MM.1S (cell line): ENCODE results near the gene NGEF.

Experiments used
- DNase-seq: peaks from one replicate; pipeline ENCODE4 v3.0.0-alpha.2; 2015
- H2AFZ ChIP-seq: fragments of 300-600 bp; sonication (generic); 2 replicates; pipeline ENCODE4 v1.6.0; 2016; ENCODE audit warnings: antibody characterized with exemption, low read length
- H3F3A ChIP-seq: fragments of 300-600 bp; sonication (generic); 2 replicates; pipeline ENCODE4 v1.6.1; 2016; ENCODE audit warnings: mild to moderate bottlenecking, antibody characterized with exemption, low read length, moderate library complexity, mixed read lengths; ENCODE audit not compliant: insufficient read depth
- H3K27ac ChIP-seq: fragments of 300-600 bp; sonication (generic); 2 replicates; pipeline ENCODE4 v1.5.1; 2016; ENCODE audit warnings: mild to moderate bottlenecking, low read length
- H3K27me3 ChIP-seq: fragments of 300-600 bp; sonication (generic); replicated peaks from 2 replicates; pipeline ENCODE4 v1.6.0; 2016; ENCODE audit warnings: low read length; ENCODE audit not compliant: insufficient read depth
- H3K36me3 ChIP-seq: fragments of 300-600 bp; sonication (generic); replicated peaks from 2 replicates; pipeline ENCODE4 v1.6.1; 2016; ENCODE audit warnings: mild to moderate bottlenecking, low read length, mixed read lengths; ENCODE audit not compliant: insufficient read depth
- H3K4me1 ChIP-seq: fragments of 300-600 bp; sonication (generic); 2 replicates; pipeline ENCODE4 v1.6.1; 2016; ENCODE audit warnings: low read length, mixed read lengths
- H3K4me2 ChIP-seq: fragments of 300-600 bp; sonication (generic); 2 replicates; pipeline ENCODE4 v1.6.0; 2016; ENCODE audit warnings: low read depth, low read length
- H3K4me3 ChIP-seq: fragments of 300-600 bp; sonication (generic); 2 replicates; pipeline ENCODE4 v1.5.1; 2016; ENCODE audit warnings: low read length, mixed read lengths
- H3K79me2 ChIP-seq: fragments of 300-600 bp; sonication (generic); 2 replicates; pipeline ENCODE4 v1.6.1; 2016; ENCODE audit warnings: mixed run types, low read length, mixed read lengths
- H3K9ac ChIP-seq: fragments of 300-600 bp; sonication (generic); 2 replicates; pipeline ENCODE4 v1.6.1; 2016; ENCODE audit warnings: low read length, mixed read lengths
- H3K9me2 ChIP-seq: fragments of 300-600 bp; sonication (generic); replicated peaks from 2 replicates; pipeline ENCODE4 v1.6.1; 2016; ENCODE audit warnings: mild to moderate bottlenecking, low read length, mixed read lengths; ENCODE audit not compliant: insufficient read depth
- H3K9me3 ChIP-seq: fragments of 300-600 bp; sonication (generic); replicated peaks from 2 replicates; pipeline ENCODE4 v1.6.1; 2016; ENCODE audit warnings: mild to moderate bottlenecking, low read length, mixed read lengths; ENCODE audit not compliant: insufficient read depth
- H4K20me1 ChIP-seq: fragments of 300-600 bp; sonication (generic); 2 replicates; pipeline ENCODE4 v1.6.1; 2016; ENCODE audit warnings: mild to moderate bottlenecking, low read length, moderate library complexity, mixed read lengths; ENCODE audit not compliant: insufficient read depth
- EZH2 ChIP-seq: fragments of 300-600 bp; sonication (generic); optimal IDR thresholded peaks from 2 replicates; pipeline ENCODE3; 2017; ENCODE audit warnings: low read depth, mild to moderate bottlenecking, antibody characterized with exemption, low read length, mixed read lengths
- EZH2phosphoT487 ChIP-seq: fragments of 300-600 bp; sonication (generic); IDR thresholded peaks from 2 replicates; pipeline ENCODE4 v1.6.1; 2018; ENCODE audit warnings: antibody characterized with exemption, low read length
- TF ChIP-seq, protein P1 (sequence below): fragments of 300-600 bp; sonication (generic); IDR thresholded peaks from 2 replicates; pipeline ENCODE4 v1.5.1; 2016; ENCODE audit warnings: antibody characterized with exemption, low read length, mixed read lengths

NGEF gene, protein sequence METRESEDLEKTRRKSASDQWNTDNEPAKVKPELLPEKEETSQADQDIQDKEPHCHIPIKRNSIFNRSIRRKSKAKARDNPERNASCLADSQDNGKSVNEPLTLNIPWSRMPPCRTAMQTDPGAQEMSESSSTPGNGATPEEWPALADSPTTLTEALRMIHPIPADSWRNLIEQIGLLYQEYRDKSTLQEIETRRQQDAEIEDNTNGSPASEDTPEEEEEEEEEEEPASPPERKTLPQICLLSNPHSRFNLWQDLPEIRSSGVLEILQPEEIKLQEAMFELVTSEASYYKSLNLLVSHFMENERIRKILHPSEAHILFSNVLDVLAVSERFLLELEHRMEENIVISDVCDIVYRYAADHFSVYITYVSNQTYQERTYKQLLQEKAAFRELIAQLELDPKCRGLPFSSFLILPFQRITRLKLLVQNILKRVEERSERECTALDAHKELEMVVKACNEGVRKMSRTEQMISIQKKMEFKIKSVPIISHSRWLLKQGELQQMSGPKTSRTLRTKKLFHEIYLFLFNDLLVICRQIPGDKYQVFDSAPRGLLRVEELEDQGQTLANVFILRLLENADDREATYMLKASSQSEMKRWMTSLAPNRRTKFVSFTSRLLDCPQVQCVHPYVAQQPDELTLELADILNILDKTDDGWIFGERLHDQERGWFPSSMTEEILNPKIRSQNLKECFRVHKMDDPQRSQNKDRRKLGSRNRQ

DNA sequence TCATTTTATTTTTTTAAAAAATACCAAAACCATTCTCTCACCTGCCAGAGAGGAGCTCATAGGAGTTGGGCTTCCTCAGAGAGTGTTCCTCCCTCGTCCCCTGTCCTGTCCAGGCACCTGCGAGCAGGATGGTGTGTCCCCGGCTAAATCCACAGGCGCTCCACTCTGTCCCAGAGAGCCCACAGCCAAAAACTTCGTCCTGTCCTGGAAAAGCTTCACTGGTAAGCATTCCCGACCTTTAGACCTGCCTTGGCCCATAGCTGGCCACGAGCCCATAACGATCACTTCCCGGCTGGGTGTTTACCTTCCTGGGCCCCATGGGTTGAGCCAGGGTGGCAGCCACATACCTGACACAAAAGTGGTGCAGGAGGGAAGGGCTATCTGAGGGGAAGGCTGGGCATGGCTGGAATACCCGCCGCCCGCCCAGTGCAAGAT lies at the start of gene NGEF:
Gene NGEF (minus strand): TSS at position 230 of the 435 bp plus-strand sequence. CDS start 38,366 bp downstream, outside the sequence.
- no peaks in the 10 kb centered on the region for H3K27me3 ChIP-seq
- no peak for DNase-seq
- no peak within 1 kb of the TSS for H2AFZ ChIP-seq
- H3K79me2 ChIP-seq: no peaks in the 10 kb centered on the region
- no peaks in the 10 kb centered on the region for H3K36me3 ChIP-seq
- H3K27ac ChIP-seq: no peak within 1 kb of the TSS
- no peaks in the 10 kb centered on the region for H3K4me1 ChIP-seq
- H3K9me3 ChIP-seq: no peaks in the 10 kb centered on the region
- TF ChIP-seq EZH2phosphoT487: no peak
- TF ChIP-seq, protein P1, sequence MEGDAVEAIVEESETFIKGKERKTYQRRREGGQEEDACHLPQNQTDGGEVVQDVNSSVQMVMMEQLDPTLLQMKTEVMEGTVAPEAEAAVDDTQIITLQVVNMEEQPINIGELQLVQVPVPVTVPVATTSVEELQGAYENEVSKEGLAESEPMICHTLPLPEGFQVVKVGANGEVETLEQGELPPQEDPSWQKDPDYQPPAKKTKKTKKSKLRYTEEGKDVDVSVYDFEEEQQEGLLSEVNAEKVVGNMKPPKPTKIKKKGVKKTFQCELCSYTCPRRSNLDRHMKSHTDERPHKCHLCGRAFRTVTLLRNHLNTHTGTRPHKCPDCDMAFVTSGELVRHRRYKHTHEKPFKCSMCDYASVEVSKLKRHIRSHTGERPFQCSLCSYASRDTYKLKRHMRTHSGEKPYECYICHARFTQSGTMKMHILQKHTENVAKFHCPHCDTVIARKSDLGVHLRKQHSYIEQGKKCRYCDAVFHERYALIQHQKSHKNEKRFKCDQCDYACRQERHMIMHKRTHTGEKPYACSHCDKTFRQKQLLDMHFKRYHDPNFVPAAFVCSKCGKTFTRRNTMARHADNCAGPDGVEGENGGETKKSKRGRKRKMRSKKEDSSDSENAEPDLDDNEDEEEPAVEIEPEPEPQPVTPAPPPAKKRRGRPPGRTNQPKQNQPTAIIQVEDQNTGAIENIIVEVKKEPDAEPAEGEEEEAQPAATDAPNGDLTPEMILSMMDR: no peak
- TF ChIP-seq EZH2: no peak
- H3K9me2 ChIP-seq: no peaks in the 10 kb centered on the region
- H3K9ac ChIP-seq: no peak within 1 kb of the TSS
- H3K4me3 ChIP-seq: no peak within 1 kb of the TSS
- H3F3A ChIP-seq: no peaks in the 10 kb centered on the region
- no peak within 1 kb of the TSS for H3K4me2 ChIP-seq
- no peaks in the 10 kb centered on the region for H4K20me1 ChIP-seq

DNA sequence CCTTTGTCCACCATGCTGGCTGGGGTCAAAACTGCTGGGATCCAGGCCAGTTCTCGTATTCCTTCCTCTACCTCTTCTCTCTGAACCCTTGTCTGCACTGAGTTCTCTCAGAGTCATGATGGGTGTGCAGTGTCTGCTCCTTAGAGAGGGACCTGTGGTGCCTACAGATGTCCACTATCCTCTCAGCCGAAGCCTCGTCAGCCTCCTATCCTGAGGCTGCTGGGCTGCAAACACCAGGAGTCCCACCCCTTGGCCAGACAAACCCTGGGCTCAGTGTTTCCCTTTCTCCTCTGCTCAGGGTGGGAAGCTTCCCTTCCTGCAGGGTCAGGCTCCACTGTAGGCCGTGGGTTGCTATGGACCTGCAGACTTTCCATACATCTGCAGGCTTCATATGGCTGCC lies 49.4 kb upstream of the NGEF start:
- DNase-seq: no peak
- no peaks in the 10 kb centered on the region for H3K9me2 ChIP-seq
- H3K27me3 ChIP-seq: no peaks in the 10 kb centered on the region
- H3K27ac ChIP-seq: peak overlapping the region; percentile 63; the same call in 1 of the 2 replicates
- no peak overlapping the region for H2AFZ ChIP-seq
- H3K79me2 ChIP-seq: peaks cover 62% of the 10 kb centered on the region
- H4K20me1 ChIP-seq: no peaks in the 10 kb centered on the region
- H3K9me3 ChIP-seq: no peaks in the 10 kb centered on the region
- peak overlapping the region; percentile 60; the same call in 1 of the 2 replicates for H3K9ac ChIP-seq
- H3K4me2 ChIP-seq: peak overlapping the region; percentile 97
- TF ChIP-seq, protein P1: no peak
- no peak for TF ChIP-seq EZH2
- no peak for TF ChIP-seq EZH2phosphoT487
- H3K4me1 ChIP-seq: peaks cover 23% of the 10 kb centered on the region
- H3K4me3 ChIP-seq: peak overlapping the region; percentile 84
- peaks cover 3% of the 10 kb centered on the region for H3K36me3 ChIP-seq
- peaks cover 10% of the 10 kb centered on the region; the same call in 1 of the 2 replicates for H3F3A ChIP-seq

DNA sequence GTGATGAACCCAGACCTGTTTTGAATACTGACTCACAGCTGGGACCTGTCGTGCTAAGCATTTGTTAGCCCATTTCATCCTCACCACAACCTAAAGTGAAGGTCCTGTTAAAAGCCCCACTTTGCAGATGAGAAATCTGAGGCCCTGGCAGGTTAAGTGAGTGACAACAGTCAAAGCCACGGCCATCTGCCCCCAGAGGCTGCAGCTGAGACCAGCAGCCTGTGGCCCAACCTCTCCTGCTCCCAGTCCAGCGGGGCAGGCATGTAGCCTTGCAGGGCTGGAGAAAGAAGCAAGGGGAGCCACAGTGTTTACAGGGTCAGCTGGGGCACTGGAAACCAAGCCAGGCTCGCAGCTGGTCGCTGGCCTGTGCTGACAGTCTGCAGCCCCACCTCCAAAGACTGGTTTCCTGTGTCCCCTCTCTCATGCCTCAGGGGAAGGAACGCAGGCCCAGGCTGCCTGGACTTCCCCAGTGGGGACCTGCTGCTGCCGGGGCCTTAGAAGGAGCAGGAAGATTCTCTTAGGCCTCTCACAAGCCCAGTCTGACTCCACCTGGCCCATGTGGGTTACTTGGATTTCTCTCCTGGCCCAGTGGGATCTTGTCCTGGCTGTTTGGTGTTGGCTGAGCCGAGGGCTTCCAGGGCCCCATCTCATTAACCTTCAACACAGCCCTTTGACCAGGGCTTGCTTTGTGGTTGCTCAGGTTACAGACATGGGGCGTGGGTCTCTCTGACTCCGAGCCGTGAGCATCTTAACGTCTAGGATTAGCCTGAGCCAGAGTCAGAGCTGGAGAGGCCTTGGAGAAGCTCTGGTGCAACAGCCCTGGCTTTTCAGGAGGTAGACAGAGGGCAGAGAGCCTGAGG lies 48.8 kb upstream of the NGEF start:
- Histone ChIP-seq H3K27ac (peak overlapping the region; percentile 63; the same call in 1 of the 2 replicates), H3K27me3 (no peaks in the 10 kb centered on the region), H3K4me1 (peaks cover 23% of the 10 kb centered on the region), H2AFZ (peak overlapping the region; percentile 11; the same call in 1 of the 2 replicates), H3K9me2 (no peaks in the 10 kb centered on the region), H3K79me2 (peaks cover 57% of the 10 kb centered on the region), H4K20me1 (no peaks in the 10 kb centered on the region), H3F3A (peaks cover 10% of the 10 kb centered on the region; the same call in 1 of the 2 replicates), H3K36me3 (peaks cover 3% of the 10 kb centered on the region), H3K9me3 (no peaks in the 10 kb centered on the region), H3K4me3 (peak overlapping the region; percentile 84), H3K9ac (peak overlapping the region; percentile 60; the same call in 1 of the 2 replicates), H3K4me2 (peak overlapping the region; percentile 97)
- TF ChIP-seq, protein P1: peak; percentile 53
- TF ChIP-seq EZH2phosphoT487: no peak
- no peak for TF ChIP-seq EZH2
- DNase-seq: peak; percentile 51
